Head of caudate nucleus (tissue), 42 donors: ENCODE results near the gene CYP3A7.
"Not testable (repeated sequence)": the region's sequence is repeated elsewhere in the genome, so short reads cannot be mapped to it uniquely, and the experiment has no call there.

Source experiments
- DNase-seq, 42 donors: peaks; one replicate each; pipeline versions ENCODE4 v3.0.0 to v3.0.0-alpha.2; 2020 to 2021; ENCODE audit warnings: mixed read lengths in 7 of 42
- intact Hi-C: fragments of 100-400 bp; cut with DNase I; formaldehyde crosslinking; loops from one replicate; pipeline ENCODE4 v1.15.0; 2022

The CYP3A7 gene

GRCh38 chr7:99746915-99747314 is 11.9 kb upstream of the CYP3A7 start:
- DNase-seq, intact Hi-C loops: not testable (repeated sequence)

- intact Hi-C loops, DNase-seq: not testable (repeated sequence)
Measured at GRCh38 chr7:99745395-99745794, 10.4 kb upstream of the CYP3A7 start.

DNA sequence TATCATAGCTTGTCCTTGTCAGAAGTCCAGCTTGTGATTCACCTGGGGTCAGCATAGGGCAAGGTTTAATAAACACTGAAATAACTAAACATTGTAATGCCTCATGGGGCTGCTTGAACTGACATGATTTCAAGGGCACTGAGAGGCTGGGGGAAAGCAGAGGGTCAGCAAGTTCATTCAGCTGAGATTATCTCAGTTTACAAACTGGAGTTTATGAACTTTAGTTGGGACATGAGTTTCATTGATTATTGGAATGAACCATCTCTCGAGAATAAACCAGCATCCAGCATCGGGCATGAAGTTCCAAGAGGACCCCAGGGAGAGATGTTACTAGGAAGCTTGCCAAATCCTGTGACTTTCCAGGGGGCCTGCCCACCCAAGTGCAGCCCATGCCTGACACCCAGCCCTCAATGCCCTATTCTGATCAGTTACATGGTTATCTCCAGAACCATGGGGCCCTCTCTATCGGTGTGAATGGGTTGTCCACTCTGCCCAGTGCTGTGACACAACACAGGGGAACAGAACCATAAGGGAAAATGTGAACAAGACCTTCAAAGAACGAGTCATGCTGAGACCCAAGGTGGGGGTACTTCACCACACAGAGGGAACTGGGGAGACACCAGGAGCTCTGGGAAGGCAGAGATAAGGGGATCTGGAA is 7.9 kb upstream of the CYP3A7 start:
- DNase-seq: no peak
- intact Hi-C loops: no loop called here

DNA sequence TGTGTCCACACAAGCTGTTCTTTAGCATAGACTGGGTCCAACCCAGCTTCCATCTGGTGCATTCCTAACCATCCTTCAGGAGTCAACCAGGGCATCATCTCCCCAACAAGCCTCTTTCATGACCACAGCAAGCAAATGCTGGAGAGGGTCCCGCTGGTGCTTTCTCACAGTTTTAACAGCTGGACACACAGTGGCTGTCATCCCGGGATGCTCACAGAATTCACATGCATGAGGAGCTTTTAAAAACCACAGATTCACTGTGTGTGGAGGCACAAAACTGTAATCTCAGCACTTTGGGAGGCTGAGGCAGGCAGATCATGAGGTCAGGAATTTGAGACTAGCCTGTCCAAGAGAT is 6.4 kb upstream of the CYP3A7 start:
- intact Hi-C loops: no loop called here
- DNase-seq: no peak

- no peak for DNase-seq
- intact Hi-C loops: no loop called here
Measured at GRCh38 chr7:99740573-99741440, 5.8 kb upstream of the CYP3A7 start.

DNA sequence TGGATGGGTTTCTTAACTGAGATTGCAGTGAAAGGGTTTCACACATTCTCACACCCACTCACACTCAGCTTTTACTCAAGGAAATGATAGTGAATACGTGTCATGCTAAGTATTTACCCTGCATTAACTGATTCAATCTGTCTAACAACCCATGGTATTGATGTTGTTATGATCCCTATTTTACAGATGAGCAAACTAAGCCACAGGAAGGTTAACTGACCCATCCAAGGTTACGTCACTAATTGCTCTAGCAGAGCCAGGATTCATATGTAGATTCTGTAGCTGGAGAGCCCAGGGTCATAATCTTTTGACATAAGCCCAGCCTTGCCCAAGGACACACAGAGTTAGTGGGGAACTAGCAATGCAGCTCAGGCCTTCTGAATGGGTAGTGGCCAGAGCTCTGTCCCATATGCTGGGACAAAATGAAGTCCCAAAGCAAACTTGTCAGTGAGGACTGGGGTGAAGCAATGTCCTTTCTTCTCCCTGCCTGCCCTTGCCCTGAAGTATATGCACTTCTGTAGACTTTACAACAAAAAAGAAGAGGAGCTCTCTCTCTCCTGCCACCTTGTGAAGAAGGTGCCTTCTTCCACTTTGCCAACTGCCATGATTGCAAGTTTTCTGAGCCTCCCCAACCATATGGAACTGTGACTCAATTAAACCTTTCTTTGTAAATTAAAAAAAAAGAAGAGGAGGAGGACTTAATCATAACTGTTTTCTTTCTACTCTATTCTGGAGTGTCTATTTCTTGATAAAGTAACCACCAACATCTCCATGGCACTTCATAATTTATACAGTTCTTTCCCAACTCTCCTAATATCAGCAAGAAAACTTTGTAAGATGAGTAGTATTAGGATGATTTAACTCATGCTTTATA is 4.9 kb upstream of the CYP3A7 start:
- no peak for DNase-seq
- intact Hi-C loops: no loop called here

DNA sequence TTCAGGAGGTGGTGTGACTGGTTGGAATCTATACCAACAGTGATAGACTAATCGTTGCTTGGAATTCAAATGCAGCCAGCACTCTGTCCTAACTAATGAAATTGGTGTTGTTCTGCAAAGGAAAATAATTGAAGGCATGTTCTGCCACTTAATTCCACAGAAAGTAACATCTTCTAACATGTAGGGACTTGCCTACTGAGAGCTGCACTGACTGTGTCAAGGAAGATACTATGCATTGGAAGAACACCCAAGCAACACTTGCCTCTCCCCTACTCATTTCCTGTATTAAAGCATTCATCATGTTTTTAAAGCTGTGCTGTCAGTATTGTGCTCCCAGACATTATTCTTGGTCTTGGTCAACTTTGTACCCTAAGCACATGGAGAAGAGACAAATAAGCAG is 2.7 kb upstream of the CYP3A7 start:
- no peak for DNase-seq
- intact Hi-C loops: no loop called here

GRCh38 chr7:99736667-99737066 is 1.7 kb upstream of the CYP3A7 start:
- intact Hi-C loops: not testable (repeated sequence)

GRCh38 chr7:99733448-99733847 is 1.5 kb downstream of the CYP3A7 start:
- intact Hi-C loops: no loop called here
- no peak for DNase-seq

More at GRCh38 chr7:99736667-99737066, 1.7 kb upstream of the CYP3A7 start:
- DNase-seq: not testable (repeated sequence)

DNA sequence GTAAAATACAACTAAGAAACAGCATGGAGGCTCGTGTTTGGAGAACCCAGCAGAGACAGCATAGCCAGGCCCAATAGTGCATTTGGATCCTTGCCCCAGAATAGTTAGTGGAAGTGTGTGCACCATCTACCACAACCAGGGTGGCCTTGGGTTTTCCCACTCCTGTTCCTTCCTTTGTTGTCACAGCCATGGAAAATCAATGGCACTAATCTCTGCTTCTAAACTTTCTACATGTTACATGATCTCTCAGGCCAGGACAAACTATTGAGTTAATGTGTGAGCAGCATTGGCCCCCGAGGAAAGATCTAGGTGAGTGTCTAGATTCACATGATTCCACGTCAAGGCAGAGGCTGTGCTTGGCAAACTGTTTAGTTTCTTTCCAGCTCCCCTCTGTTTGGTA is 2.0 kb downstream of the CYP3A7 start:
- intact Hi-C loops: no loop called here
- DNase-seq: no peak

GRCh38 chr7:99731638-99732374 is 3.2 kb downstream of the CYP3A7 start:
- no peak for DNase-seq
- intact Hi-C loops: no loop called here

- intact Hi-C loops: no loop called here
- DNase-seq: no peak
Measured at GRCh38 chr7:99730992-99731391, 4.0 kb downstream of the CYP3A7 start.

GRCh38 chr7:99730238-99730810 is 4.7 kb downstream of the CYP3A7 start:
- DNase-seq: no peak
- intact Hi-C loops: no loop called here

- intact Hi-C loops: no loop called here
Measured at GRCh38 chr7:99729486-99730237, 5.3 kb downstream of the CYP3A7 start.

DNA sequence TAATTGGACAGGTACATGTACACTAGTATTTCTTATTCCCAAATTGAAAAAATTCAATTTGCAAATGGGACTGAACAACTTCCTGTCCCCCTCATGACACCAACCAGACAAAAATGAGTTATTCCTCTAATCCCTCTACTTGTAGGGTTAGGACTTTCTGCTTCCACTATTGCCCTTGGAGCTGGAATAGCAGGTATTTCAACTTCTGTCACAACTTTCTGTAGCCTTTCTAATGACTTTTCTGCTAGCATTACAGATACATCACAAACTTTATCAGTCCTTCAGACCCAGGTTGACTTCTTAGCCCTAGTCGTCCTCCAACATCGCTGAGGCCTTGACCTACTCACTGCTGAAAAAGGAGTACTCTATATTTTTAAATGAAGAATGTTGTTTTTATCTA is 6.4 kb downstream of the CYP3A7 start:
- no peak for DNase-seq
- intact Hi-C loops: no loop called here

More at GRCh38 chr7:99729486-99730237, 5.3 kb downstream of the CYP3A7 start:
- no peak for DNase-seq

DNA sequence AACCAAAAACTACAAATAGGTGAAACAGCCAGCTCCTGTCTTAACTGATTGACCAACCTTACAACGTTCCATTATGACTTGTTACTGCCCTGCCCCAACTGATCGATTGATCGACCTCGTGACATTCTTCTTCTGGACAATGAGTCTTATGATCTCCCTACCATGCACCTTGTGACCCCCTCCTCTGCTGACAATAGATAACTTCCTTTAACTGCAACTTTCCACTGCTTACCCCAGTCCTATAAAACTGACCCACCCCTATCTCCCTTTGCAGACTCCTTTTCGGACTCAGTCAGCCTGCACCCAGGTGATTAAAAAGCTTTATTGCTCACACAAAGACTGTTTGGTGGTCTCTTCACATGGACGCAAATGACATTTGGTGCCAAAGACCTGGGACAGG is 11.8 kb downstream of the CYP3A7 start:
- intact Hi-C loops, DNase-seq: not testable (repeated sequence)

GRCh38 chr7:99720800-99721595 is 14.0 kb downstream of the CYP3A7 start:
- intact Hi-C loops: no loop called here

More at GRCh38 chr7:99720800-99721595, 14.0 kb downstream of the CYP3A7 start:
- no peak for DNase-seq
